Ovary (tissue), 9 donors: ENCODE measurements around the gene ACAP3. TPM values are rescaled to one million over a fixed set of nuclear protein-coding genes. Genes with fewer than 3 reads are reported as not detected.

Source experiments
- DNase-seq, 5 donors: peaks; one replicate each; pipeline ENCODE4 v3.0.0-alpha.2; 2019 to 2020
- H3K27ac ChIP-seq, 2 donors: fragments of 200-600 bp; one replicate each; pipeline versions ENCODE4 v1.5.1 to v1.8.0; 2019 to 2022
- H3K27me3 ChIP-seq: fragments of 200-600 bp; one replicate; pipeline ENCODE4 v1.8.0; 2022
- H3K36me3 ChIP-seq: fragments of 200-600 bp; sonication (generic); one replicate; pipeline ENCODE4 v1.5.1; 2019
- H3K4me1 ChIP-seq: one replicate; pipeline ENCODE4 v1.8.1; 2013; ENCODE audit warnings: mild to moderate bottlenecking, moderate library complexity; ENCODE audit not compliant: insufficient read depth
- H3K4me3 ChIP-seq: fragments of 200-600 bp; sonication (generic); one replicate; pipeline ENCODE4 v1.5.1; 2017
- H3K9me3 ChIP-seq, 2 donors: fragments of 200-600 bp in 1 of 2; sonication (generic) in 1 of 2; one replicate each; pipeline versions ENCODE4 v1.5.1 to v1.8.1; 2013 to 2019; ENCODE audit warnings: mild to moderate bottlenecking in 1 of 2, moderate library complexity in 1 of 2
- EP300 ChIP-seq: sonication (generic); formaldehyde crosslinking; IDR thresholded peaks from one replicate; pipeline ENCODE4 v1.6.1; 2017; ENCODE audit warnings: antibody characterized with exemption
- POLR2A ChIP-seq: fragments of 450-650 bp; IDR thresholded peaks from one replicate; pipeline ENCODE4 v1.6.1; 2017; ENCODE audit warnings: antibody characterized with exemption, mild to moderate bottlenecking, moderate library complexity
- WGBS, 3 donors: extraction: QIAGEN DNeasy Blood & Tissue Kit in 1 of 3; methylation state at CpG; one replicate each; pipeline versions ENCODE4 v1.1.5 to v1.1.7; 2013 to 2017; 5-methylcytosine and 5-hydroxymethylcytosine counted together
- intact Hi-C, 4 donors: fragments of 100-400 bp; cut with DNase I; formaldehyde crosslinking; loops; one replicate each; pipeline versions ENCODE4 v1.11.0 to v1.15.1; 2022 to 2023
- polyA plus RNA-seq, 2 donors: library from polyadenylated mRNA; stranded (reverse); fragments of 200-250 nt in 1 of 2; fragments of 350-450 nt in 1 of 2; fragmentation: Illumina TruSeq in 1 of 2; extraction: RNeasy Lipid Tissue Mini Kit (QIAGEN cat#74804) in 1 of 2; gene quantifications; one replicate each; pipeline ENCODE4 v1.2.3, GENCODE V29; 2013 to 2014
- total RNA-seq, 7 donors: library from RNA; depleted of rRNA in 2 of 7; stranded (reverse); fragments of >200 nt in 2 of 7; fragmentation: NEBNext Ultra II Directional in 3 of 7; extraction: Animal tissue kit (Norgen Biotek cat#: 25700) in 3 of 7; gene quantifications; one replicate each; pipeline versions ENCODE4 v1.1.0 to v1.2.4, GENCODE V29; 2016 to 2023
- TF ChIP-seq, protein P1 (sequence below), 3 donors: fragments of 450-650 bp in 2 of 3; fragments of 200-600 bp in 1 of 3; IDR thresholded peaks; one replicate each; pipeline versions ENCODE4 v1.5.1 to v1.8.0; 2016 to 2022; ENCODE audit warnings: antibody characterized with exemption in 3 of 3, mild to moderate bottlenecking in 1 of 3
- donor health status: DM: no; HTN: no; CAD: no; lungs with moderate emphysema.
- donor health status: DM: no; HTN: no; CAD: no.
- donor health status: Bipolar disorder and iron deficiency.
- donor health status: DM: yes; HTN: yes; CAD: no.
- donor health status: DM: no; HTN: no; CAD: no.
- donor health status: DM: yes; HTN: yes; CAD: no.

ACAP3 gene
- total and polyA plus RNA-seq, 9 donors = 3.5 to 62.4 (median 45.1) TPM

DNA sequence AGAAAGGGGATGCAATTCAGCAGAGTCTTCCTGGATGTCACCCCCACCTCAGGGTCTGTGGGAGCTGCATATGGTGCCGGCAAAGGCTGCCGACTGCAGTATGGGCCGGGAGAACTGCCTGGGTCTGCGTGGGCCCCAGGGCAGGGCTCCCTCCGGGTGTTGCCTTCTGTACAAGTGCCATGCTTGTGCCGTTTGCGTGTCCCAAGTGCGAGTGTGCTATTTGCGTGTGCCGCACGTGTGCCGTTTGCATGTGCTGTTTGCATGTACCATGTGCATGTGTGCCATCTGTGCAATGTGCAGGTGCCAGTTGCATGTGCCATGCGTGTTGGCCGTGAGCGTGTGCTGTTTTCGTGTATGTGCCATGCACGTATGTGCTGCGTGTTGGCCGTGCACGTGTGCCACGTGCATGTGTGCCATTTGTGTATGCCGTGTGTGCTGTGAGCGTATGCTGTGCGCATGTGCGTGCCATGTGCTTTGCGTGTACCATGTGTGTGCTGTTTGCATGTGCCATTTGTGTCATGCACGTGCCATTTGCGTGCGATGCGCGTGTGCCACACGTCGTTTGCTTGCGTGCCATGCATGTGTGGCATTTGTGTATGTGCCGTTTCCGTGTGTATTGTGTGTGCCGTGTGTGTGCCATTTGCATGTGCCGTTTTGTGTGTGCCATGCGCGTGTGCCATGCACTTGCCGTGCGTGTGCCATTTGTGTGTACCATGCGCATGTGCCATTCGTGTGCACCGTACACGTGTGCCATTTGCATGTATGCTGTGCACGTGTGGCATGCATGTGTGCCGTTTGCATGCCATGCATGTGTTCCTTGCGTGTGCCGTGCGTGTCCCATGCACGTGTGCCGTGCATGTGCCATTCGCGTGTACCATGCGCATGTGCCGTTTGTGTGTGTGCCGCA lies 21.8 kb upstream of the ACAP3 start:
- TF ChIP-seq EP300 (no peak), POLR2A (no peak)
- TF ChIP-seq, protein P1, sequence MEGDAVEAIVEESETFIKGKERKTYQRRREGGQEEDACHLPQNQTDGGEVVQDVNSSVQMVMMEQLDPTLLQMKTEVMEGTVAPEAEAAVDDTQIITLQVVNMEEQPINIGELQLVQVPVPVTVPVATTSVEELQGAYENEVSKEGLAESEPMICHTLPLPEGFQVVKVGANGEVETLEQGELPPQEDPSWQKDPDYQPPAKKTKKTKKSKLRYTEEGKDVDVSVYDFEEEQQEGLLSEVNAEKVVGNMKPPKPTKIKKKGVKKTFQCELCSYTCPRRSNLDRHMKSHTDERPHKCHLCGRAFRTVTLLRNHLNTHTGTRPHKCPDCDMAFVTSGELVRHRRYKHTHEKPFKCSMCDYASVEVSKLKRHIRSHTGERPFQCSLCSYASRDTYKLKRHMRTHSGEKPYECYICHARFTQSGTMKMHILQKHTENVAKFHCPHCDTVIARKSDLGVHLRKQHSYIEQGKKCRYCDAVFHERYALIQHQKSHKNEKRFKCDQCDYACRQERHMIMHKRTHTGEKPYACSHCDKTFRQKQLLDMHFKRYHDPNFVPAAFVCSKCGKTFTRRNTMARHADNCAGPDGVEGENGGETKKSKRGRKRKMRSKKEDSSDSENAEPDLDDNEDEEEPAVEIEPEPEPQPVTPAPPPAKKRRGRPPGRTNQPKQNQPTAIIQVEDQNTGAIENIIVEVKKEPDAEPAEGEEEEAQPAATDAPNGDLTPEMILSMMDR (IDR thresholded peaks at IDR 0.05) = no peak
- Histone ChIP-seq H3K9me3 (no peaks in the 10 kb centered on the region), H3K4me1 (peaks cover 6% of the 10 kb centered on the region), H3K4me3 (no peak overlapping the region), H3K27me3 (no peaks in the 10 kb centered on the region), H3K27ac (no peak overlapping the region), H3K36me3 (no peaks in the 10 kb centered on the region)
- intact Hi-C loops = no loop called here
- WGBS, 3 donors = 81 to 86% (median 82%) methylated on average over 56 to 58 of the region's 58 CpGs
- no peak for DNase-seq

DNA sequence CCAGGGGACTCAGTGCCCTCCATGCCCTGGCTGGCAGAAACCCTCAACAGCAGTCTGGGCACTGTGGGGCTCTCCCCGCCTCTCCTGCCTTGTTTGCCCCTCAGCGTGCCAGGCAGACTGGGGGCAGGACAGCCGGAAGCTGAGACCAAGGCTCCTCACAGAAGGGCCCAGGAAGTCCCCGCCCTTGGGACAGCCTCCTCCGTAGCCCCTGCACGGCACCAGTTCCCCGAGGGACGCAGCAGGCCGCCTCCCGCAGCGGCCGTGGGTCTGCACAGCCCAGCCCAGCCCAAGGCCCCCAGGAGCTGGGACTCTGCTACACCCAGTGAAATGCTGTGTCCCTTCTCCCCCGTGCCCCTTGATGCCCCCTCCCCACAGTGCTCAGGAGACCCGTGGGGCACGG lies 20.5 kb upstream of the ACAP3 start:
- TF ChIP-seq EP300 (no peak), POLR2A (no peak)
- TF ChIP-seq, protein P1 (IDR thresholded peaks at IDR 0.05) = no peak
- no peak for DNase-seq
- H3K4me1 ChIP-seq = peaks cover 10% of the 10 kb centered on the region
- H3K4me3 ChIP-seq = no peak overlapping the region
- WGBS, 3 donors = 66 to 71% (median 71%) methylated on average over 9 to 15 of the region's 15 CpGs
- intact Hi-C loops = no loop called here
- no peaks in the 10 kb centered on the region for H3K9me3 ChIP-seq
- H3K27me3 ChIP-seq = no peaks in the 10 kb centered on the region
- no peaks in the 10 kb centered on the region for H3K36me3 ChIP-seq
- no peak overlapping the region for H3K27ac ChIP-seq

- no peak for DNase-seq
- no peak overlapping the region for H3K4me3 ChIP-seq
- TF ChIP-seq, protein P1 (IDR thresholded peaks at IDR 0.05) = no peak
- TF ChIP-seq EP300 = no peak
- no peak for TF ChIP-seq POLR2A
- 84 to 90% (median 87%) methylated on average over 40 of the region's 40 CpGs for WGBS, 3 donors
- no peaks in the 10 kb centered on the region for H3K27me3 ChIP-seq
- H3K9me3 ChIP-seq = no peaks in the 10 kb centered on the region
- intact Hi-C loops = no loop called here
- no peak overlapping the region for H3K27ac ChIP-seq
- peaks cover 10% of the 10 kb centered on the region for H3K4me1 ChIP-seq
- H3K36me3 ChIP-seq = no peaks in the 10 kb centered on the region
Observed at GRCh38 chr1:1327291-1327690, 19.6 kb upstream of the ACAP3 start.

- 56 to 63% (median 60%) methylated on average over 8 of the region's 8 CpGs for WGBS, 3 donors
- DNase-seq = no peak
- no peak overlapping the region for H3K4me3 ChIP-seq
Observed at GRCh38 chr1:1326075-1326605, 18.4 kb upstream of the ACAP3 start.

More at GRCh38 chr1:1326075-1326605, 18.4 kb upstream of the ACAP3 start:
- Histone ChIP-seq H3K27me3 (no peaks in the 10 kb centered on the region), H3K36me3 (no peaks in the 10 kb centered on the region), H3K27ac (no peak overlapping the region), H3K9me3 (no peaks in the 10 kb centered on the region), H3K4me1 (peaks cover 10% of the 10 kb centered on the region)
- intact Hi-C loops = no loop called here
- TF ChIP-seq, protein P1 (IDR thresholded peaks at IDR 0.05) = no peak
- TF ChIP-seq EP300 (no peak), POLR2A (no peak)
